ENCODE results near the gene EVC. TPM values are rescaled to one million over a fixed set of nuclear protein-coding genes. Genes with fewer than 3 reads are reported as not detected.

The EVC gene
- total RNA-seq, 4 donors from 2014 or later, result 23.0 to 54.1 (median 30.0) TPM

DNA sequence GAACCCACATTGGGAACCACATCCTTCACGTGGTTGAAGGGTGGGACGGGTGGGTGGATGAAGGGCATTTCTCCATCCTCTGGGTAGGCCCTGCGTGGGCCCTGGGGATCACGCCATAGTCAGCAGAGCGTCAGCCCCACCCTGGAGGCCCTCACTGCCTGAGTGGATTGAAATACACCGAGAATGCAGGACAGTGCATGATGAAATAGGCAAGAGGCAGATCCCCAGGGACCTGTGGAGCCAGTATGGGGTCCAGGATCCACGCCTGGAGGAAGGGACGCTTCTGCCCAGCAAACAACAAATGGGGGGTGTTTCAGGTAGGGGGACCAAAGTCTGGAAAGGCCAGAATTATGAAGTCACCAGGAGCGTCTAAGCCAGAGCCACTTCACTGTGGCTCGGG lies 19.4 kb downstream of the EVC start:
- WGBS, result 90% methylated on average over 7 of the region's 10 CpGs
- TF ChIP-seq, protein P1, sequence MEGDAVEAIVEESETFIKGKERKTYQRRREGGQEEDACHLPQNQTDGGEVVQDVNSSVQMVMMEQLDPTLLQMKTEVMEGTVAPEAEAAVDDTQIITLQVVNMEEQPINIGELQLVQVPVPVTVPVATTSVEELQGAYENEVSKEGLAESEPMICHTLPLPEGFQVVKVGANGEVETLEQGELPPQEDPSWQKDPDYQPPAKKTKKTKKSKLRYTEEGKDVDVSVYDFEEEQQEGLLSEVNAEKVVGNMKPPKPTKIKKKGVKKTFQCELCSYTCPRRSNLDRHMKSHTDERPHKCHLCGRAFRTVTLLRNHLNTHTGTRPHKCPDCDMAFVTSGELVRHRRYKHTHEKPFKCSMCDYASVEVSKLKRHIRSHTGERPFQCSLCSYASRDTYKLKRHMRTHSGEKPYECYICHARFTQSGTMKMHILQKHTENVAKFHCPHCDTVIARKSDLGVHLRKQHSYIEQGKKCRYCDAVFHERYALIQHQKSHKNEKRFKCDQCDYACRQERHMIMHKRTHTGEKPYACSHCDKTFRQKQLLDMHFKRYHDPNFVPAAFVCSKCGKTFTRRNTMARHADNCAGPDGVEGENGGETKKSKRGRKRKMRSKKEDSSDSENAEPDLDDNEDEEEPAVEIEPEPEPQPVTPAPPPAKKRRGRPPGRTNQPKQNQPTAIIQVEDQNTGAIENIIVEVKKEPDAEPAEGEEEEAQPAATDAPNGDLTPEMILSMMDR (IDR thresholded peaks at IDR 0.05), result no peak
- H3K36me3 ChIP-seq, result peaks cover 57% of the 10 kb centered on the region
- no peaks in the 10 kb centered on the region for H3K4me1 ChIP-seq
- no peak overlapping the region for H3K27ac ChIP-seq
- no peak for DNase-seq (ENCODE audit: low spot score in 2 of 2)
- no peaks in the 10 kb centered on the region for H3K27me3 ChIP-seq
- no peak overlapping the region for H3K4me3 ChIP-seq
- H3K9me3 ChIP-seq, result no peaks in the 10 kb centered on the region

DNA sequence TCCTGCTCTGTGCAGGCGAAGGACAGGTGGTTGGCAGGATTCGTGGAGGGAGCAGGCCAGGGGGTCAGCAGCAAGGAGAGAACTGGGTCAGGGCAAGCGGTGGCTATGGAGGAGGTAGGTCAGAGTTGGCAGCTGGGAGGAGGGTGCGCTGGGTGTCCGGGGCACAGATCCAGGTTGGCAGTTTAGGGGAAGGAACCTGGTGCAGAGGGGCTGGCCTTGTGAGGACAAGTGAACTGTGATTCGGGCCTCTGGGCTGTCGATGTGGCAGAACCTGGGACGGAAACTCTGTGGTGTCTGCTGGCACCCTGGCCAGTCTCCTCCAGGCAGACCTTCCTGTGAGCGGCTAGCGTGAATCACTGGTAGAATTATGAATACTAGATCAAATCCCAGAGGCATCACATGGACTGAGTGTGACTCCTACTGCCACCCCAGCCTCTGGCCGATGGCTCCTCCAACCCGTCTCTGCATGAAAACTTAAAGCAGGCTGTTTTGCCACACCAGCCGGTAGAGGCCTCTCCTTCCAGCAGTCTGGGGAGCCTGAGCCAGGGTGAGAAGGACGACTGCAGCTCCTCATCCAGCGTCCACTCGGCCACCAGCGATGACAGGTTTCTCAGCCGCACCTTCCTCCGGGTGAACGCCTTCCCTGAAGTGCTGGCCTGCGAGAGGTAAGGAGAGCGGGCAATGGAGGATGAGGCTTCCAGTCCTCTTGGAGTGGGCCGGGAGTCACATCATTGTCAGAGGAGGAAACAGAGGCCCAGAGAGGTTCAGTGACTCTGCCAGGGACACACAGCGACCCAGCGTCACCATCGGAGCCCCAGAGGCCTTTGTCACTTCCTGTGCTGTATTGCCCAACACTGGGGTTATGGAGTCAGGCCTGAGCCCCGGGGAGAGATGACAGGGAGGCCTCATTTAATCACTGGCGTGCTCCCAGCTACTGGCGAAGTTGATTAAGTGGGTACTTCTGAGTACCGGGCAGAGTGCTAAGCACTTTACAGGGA lies 20.3 kb downstream of the EVC start:
- H3K36me3 ChIP-seq, result peaks cover 65% of the 10 kb centered on the region
- WGBS, result 91% methylated on average over 27 of the region's 30 CpGs

DNA sequence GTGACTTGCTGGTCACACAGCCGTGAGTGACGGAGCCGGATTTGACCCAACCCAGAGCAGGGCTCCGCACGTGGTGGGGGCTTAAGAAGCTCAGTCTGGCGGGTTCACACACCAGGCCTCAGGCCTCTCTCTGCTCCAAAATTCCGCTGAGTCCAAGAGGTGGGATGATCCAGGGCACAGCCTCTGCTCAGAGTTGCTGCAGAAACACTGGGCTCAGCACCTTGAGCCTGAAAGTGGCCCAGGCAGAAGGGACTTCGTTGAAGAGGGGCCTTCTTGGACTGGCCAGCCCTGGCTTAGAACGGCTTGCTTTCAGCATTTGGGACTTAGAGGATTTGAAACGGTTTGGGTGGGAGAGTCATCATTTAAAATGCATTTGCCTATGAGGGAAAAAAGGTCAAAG lies 21.2 kb downstream of the EVC start:
- WGBS, result 89% methylated on average over 9 of the region's 10 CpGs
- H3K9me3 ChIP-seq, result no peaks in the 10 kb centered on the region
- H3K27ac ChIP-seq, result no peak overlapping the region
- H3K27me3 ChIP-seq, result no peaks in the 10 kb centered on the region
- DNase-seq (ENCODE audit: low spot score in 2 of 2), result no peak
- TF ChIP-seq, protein P1 (IDR thresholded peaks at IDR 0.05), result no peak
- TF ChIP-seq EP300 (IDR thresholded peaks at IDR 0.05), result no peak
- no peak for TF ChIP-seq POLR2AphosphoS5 (IDR thresholded peaks at IDR 0.05)
- no peak for TF ChIP-seq POLR2A (IDR thresholded peaks at IDR 0.05)
- no peak overlapping the region for H3K4me3 ChIP-seq
- no peaks in the 10 kb centered on the region for H3K4me1 ChIP-seq
- peaks cover 74% of the 10 kb centered on the region for H3K36me3 ChIP-seq

More for the DNA sequence above, 20.3 kb downstream of the EVC start:
- H3K9me3 ChIP-seq, result no peaks in the 10 kb centered on the region
- no peak overlapping the region for H3K4me3 ChIP-seq
- DNase-seq (ENCODE audit: low spot score in 2 of 2), result no peak
- no peak overlapping the region for H3K27ac ChIP-seq
- no peaks in the 10 kb centered on the region for H3K4me1 ChIP-seq
- no peaks in the 10 kb centered on the region for H3K27me3 ChIP-seq
- TF ChIP-seq EP300 (IDR thresholded peaks at IDR 0.05), result no peak
- TF ChIP-seq, protein P1 (IDR thresholded peaks at IDR 0.05), result no peak
- no peak for TF ChIP-seq POLR2AphosphoS5 (IDR thresholded peaks at IDR 0.05)
- no peak for TF ChIP-seq POLR2A (IDR thresholded peaks at IDR 0.05)

DNA sequence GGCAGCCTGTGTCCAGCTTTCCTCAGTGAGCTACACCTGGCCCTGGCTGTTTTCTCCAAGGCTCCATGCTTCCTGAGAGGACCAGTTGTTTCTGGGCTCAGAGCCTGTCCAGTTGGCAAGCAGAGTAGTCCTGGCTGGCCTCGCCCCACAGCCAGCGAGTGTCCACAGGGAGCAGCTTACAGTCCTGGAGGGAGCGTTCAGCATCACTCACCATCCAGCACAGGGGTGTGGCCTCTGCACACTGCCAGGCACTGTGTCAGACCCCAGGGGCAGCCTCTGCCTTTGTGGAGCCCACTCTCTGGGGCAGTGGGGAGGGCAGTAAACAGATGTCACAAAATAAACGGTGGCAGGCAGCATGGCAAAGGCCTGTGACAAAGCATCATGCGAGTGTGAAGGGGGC lies 23.9 kb downstream of the EVC start:
- Histone ChIP-seq H3K27ac (no peak overlapping the region), H3K36me3 (peaks cover 69% of the 10 kb centered on the region), H3K4me1 (no peaks in the 10 kb centered on the region), H3K27me3 (no peaks in the 10 kb centered on the region), H3K4me3 (no peak overlapping the region), H3K9me3 (no peaks in the 10 kb centered on the region)
- WGBS, result 73% methylated on average over 5 of the region's 5 CpGs
- DNase-seq (ENCODE audit: low spot score in 2 of 2), result no peak
- TF ChIP-seq, protein P1 (IDR thresholded peaks at IDR 0.05), result no peak
- TF ChIP-seq EP300 (IDR thresholded peaks at IDR 0.05) (no peak), POLR2AphosphoS5 (IDR thresholded peaks at IDR 0.05) (no peak), POLR2A (IDR thresholded peaks at IDR 0.05) (no peak)

DNA sequence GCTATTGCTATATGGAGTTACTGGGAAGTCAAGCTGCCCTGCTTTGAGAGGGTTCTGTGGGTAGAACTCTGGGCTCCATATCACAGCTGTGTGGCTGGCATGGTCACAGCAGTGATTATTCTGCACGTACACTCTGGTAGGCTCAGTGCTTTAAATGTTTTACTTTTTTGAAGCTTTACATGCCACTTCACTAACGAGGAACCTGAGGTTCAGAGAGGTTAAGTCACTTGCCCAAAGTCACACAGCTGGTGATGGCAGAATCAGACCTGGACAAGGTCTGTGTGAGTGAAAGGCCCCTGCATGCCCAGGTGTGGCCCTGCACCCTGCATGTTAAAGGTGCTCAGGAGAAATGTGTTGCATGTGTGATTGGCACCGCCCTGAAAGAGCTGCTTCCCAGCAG lies 24.5 kb downstream of the EVC start:
- no peak for TF ChIP-seq EP300 (IDR thresholded peaks at IDR 0.05)
- no peak for TF ChIP-seq POLR2AphosphoS5 (IDR thresholded peaks at IDR 0.05)
- no peak for TF ChIP-seq POLR2A (IDR thresholded peaks at IDR 0.05)
- Histone ChIP-seq H3K4me3 (no peak overlapping the region), H3K9me3 (no peaks in the 10 kb centered on the region), H3K36me3 (peaks cover 68% of the 10 kb centered on the region), H3K27ac (no peak overlapping the region), H3K4me1 (no peaks in the 10 kb centered on the region), H3K27me3 (no peaks in the 10 kb centered on the region)
- 92% methylated on average over 3 of the region's 3 CpGs for WGBS
- no peak for DNase-seq (ENCODE audit: low spot score in 2 of 2)

Measured in suprapubic skin (tissue), 4 donors.